ENCODE measurements around the gene LILRB5.
"Not testable (repeated sequence)": the region's sequence is repeated elsewhere in the genome, so short reads cannot be mapped to it uniquely, and the experiment has no call there.

The LILRB5 gene

GRCh38 chr19:54218960-54219661, 38.0 kb downstream of the LILRB5 start:
- TF ChIP-seq CTCF (IDR thresholded peaks at IDR 0.05; ENCODE audit: control insufficient read depth, insufficient read depth, low read depth, low read length, missing control alignments): no peak
- H3K4me3 ChIP-seq (ENCODE audit: control insufficient read depth, low read depth, low read length): no peak overlapping the region
- no peak for DNase-seq (ENCODE audit: low read depth)

- no peak overlapping the region for H3K4me3 ChIP-seq (ENCODE audit: control insufficient read depth, low read depth, low read length)
- no peak for DNase-seq (ENCODE audit: low read depth)
- no peak for TF ChIP-seq CTCF (IDR thresholded peaks at IDR 0.05; ENCODE audit: control insufficient read depth, insufficient read depth, low read depth, low read length, missing control alignments)
These were observed 38.8 kb downstream of the LILRB5 start for GRCh38 chr19:54218259-54218658.

- not testable (repeated sequence) for DNase-seq (ENCODE audit: low read depth); H3K4me3 ChIP-seq (ENCODE audit: control insufficient read depth, low read depth, low read length)
These were observed 39.4 kb downstream of the LILRB5 start for GRCh38 chr19:54217517-54218247.

GRCh38 chr19:54216869-54217268, 40.2 kb downstream of the LILRB5 start:
- no peak overlapping the region for H3K4me3 ChIP-seq (ENCODE audit: control insufficient read depth, low read depth, low read length)
- DNase-seq (ENCODE audit: low read depth): no peak
- no peak for TF ChIP-seq CTCF (IDR thresholded peaks at IDR 0.05; ENCODE audit: control insufficient read depth, insufficient read depth, low read depth, low read length, missing control alignments)

- not testable (repeated sequence) for H3K4me3 ChIP-seq (ENCODE audit: control insufficient read depth, low read depth, low read length); DNase-seq (ENCODE audit: low read depth)
These were observed 42.3 kb downstream of the LILRB5 start for GRCh38 chr19:54214734-54215133.

- not testable (repeated sequence) for H3K4me3 ChIP-seq (ENCODE audit: control insufficient read depth, low read depth, low read length); DNase-seq (ENCODE audit: low read depth)
These were observed 42.9 kb downstream of the LILRB5 start for GRCh38 chr19:54214217-54214616.

GRCh38 chr19:54211235-54211634, 45.8 kb downstream of the LILRB5 start:
- DNase-seq (ENCODE audit: low read depth): no peak
- no peak overlapping the region for H3K4me3 ChIP-seq (ENCODE audit: control insufficient read depth, low read depth, low read length)
- no peak for TF ChIP-seq CTCF (IDR thresholded peaks at IDR 0.05; ENCODE audit: control insufficient read depth, insufficient read depth, low read depth, low read length, missing control alignments)

GRCh38 chr19:54209811-54210494, 47.1 kb downstream of the LILRB5 start:
- peak; percentile 90 for DNase-seq (ENCODE audit: low read depth)
- no peak overlapping the region for H3K4me3 ChIP-seq (ENCODE audit: control insufficient read depth, low read depth, low read length)
- TF ChIP-seq CTCF (IDR thresholded peaks at IDR 0.05; ENCODE audit: control insufficient read depth, insufficient read depth, low read depth, low read length, missing control alignments): no peak

Data from AG09309 (cell line).